SU-DHL-6 (cell line): Measurements from ENCODE around the gene SHISA9.

ENCODE experiments used
- H2AFZ ChIP-seq: fragments of 200-600 bp; sonication (generic); 2 replicates; pipeline ENCODE4 v1.6.1; 2014; ENCODE audit warnings: low read depth, mild to moderate bottlenecking, moderate library complexity, mixed read lengths, antibody characterized with exemption, low read length; ENCODE audit not compliant: severe bottlenecking
- H3F3A ChIP-seq: fragments of 200-600 bp; shearing (Covaris generic); 2 replicates; pipeline ENCODE4 v1.6.0; 2016; ENCODE audit warnings: antibody characterized with exemption, mild to moderate bottlenecking; ENCODE audit not compliant: insufficient read depth
- H3K27ac ChIP-seq: fragments of 200-600 bp; sonication (generic); 2 replicates; pipeline ENCODE4 v1.5.1; 2016; ENCODE audit warnings: low read depth, mild to moderate bottlenecking, low read length, moderate library complexity, mixed read lengths
- H3K27me3 ChIP-seq: fragments of 200-600 bp; sonication (generic), shearing (Covaris generic); 2 replicates; pipeline ENCODE4 v1.6.0; 2014; ENCODE audit warnings: mild to moderate bottlenecking, low read length
- H3K36me3 ChIP-seq: fragments of 200-600 bp; sonication (generic); 2 replicates; pipeline ENCODE4 v1.6.1; 2014; ENCODE audit warnings: mild to moderate bottlenecking, low read length, mixed read lengths
- H3K4me2 ChIP-seq: fragments of 300-600, 200-600 bp; shearing (Covaris generic), sonication (generic); 2 replicates; pipeline ENCODE4 v1.6.0; 2014; ENCODE audit warnings: low read length, low read depth, mild to moderate bottlenecking; ENCODE audit not compliant: poor library complexity, severe bottlenecking
- H3K4me3 ChIP-seq: fragments of 200-600 bp; sonication (generic); 2 replicates; pipeline ENCODE4 v1.5.1; 2014; ENCODE audit warnings: antibody characterized with exemption, low read length, mild to moderate bottlenecking, mixed read lengths; ENCODE audit not compliant: insufficient read depth, poor library complexity, severe bottlenecking
- H3K79me2 ChIP-seq: fragments of 200-600 bp; sonication (generic); 2 replicates; pipeline ENCODE4 v1.6.1; 2014; ENCODE audit warnings: mild to moderate bottlenecking, low read length, moderate library complexity; ENCODE audit not compliant: insufficient read depth
- H3K9ac ChIP-seq: fragments of 200-600 bp; sonication (generic); 2 replicates; pipeline ENCODE4 v1.7.0; 2014; ENCODE audit warnings: mild to moderate bottlenecking, low read length
- H3K9me2 ChIP-seq: fragments of 200-600 bp; sonication (generic); replicated peaks from 2 replicates; pipeline ENCODE4 v1.6.1; 2014; ENCODE audit warnings: low read length; ENCODE audit not compliant: insufficient read depth
- H3K9me3 ChIP-seq: fragments of 200-600 bp; sonication (generic); 2 replicates; pipeline ENCODE4 v1.6.1; 2014; ENCODE audit warnings: low read length, mixed read lengths; ENCODE audit not compliant: insufficient read depth
- H4K20me1 ChIP-seq: fragments of 200-600 bp; sonication (generic); 2 replicates; pipeline ENCODE4 v1.6.1; 2014; ENCODE audit warnings: low read depth, mild to moderate bottlenecking, antibody characterized with exemption, low read length, moderate library complexity, mixed read lengths
- EZH2phosphoT487 ChIP-seq: fragments of 200-600 bp; sonication (generic), shearing (Covaris generic); conservative IDR thresholded peaks from 2 replicates; pipeline ENCODE4 v1.6.1; 2018; ENCODE audit warnings: mild to moderate bottlenecking, antibody characterized with exemption, low read length, moderate library complexity, mixed read lengths
- TF ChIP-seq, protein P1 (sequence below): fragments of 200-600 bp; sonication (generic); IDR thresholded peaks from one replicate; pipeline ENCODE4 v1.5.1; 2017; ENCODE audit warnings: antibody characterized with exemption, mild to moderate bottlenecking, low read length, moderate library complexity; ENCODE audit not compliant: insufficient read depth, poor library complexity, severe bottlenecking

The SHISA9 gene

DNA sequence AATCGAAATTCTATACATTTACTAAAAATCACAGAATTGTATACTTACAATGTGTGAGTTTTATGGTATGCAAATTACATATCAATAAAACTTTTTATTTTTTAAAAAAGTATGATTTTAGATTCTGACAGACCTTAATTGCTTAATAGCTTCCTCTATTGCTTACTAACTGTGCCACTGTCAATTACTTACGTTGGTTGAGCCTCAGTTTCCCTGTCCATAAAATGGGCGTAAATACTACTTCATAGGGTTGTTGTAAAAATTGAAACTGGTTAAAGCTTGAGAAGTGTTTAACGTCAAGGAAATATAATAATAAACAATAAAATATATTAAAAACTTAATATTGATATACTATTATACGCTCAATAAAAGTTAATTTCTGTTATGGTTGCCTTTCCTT, 203.4 kb downstream of the SHISA9 start:
- Histone ChIP-seq H3K4me3 (no peak overlapping the region), H4K20me1 (no peaks in the 10 kb centered on the region), H3F3A (no peaks in the 10 kb centered on the region), H2AFZ (no peak overlapping the region), H3K9me2 (no peaks in the 10 kb centered on the region), H3K4me2 (no peak overlapping the region), H3K27ac (no peak overlapping the region), H3K9ac (no peak overlapping the region), H3K36me3 (no peaks in the 10 kb centered on the region), H3K9me3 (no peaks in the 10 kb centered on the region; the same call in 1 of the 2 replicates), H3K79me2 (no peaks in the 10 kb centered on the region), H3K27me3 (no peaks in the 10 kb centered on the region)
- TF ChIP-seq, protein P1, sequence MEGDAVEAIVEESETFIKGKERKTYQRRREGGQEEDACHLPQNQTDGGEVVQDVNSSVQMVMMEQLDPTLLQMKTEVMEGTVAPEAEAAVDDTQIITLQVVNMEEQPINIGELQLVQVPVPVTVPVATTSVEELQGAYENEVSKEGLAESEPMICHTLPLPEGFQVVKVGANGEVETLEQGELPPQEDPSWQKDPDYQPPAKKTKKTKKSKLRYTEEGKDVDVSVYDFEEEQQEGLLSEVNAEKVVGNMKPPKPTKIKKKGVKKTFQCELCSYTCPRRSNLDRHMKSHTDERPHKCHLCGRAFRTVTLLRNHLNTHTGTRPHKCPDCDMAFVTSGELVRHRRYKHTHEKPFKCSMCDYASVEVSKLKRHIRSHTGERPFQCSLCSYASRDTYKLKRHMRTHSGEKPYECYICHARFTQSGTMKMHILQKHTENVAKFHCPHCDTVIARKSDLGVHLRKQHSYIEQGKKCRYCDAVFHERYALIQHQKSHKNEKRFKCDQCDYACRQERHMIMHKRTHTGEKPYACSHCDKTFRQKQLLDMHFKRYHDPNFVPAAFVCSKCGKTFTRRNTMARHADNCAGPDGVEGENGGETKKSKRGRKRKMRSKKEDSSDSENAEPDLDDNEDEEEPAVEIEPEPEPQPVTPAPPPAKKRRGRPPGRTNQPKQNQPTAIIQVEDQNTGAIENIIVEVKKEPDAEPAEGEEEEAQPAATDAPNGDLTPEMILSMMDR: no peak
- no peak for TF ChIP-seq EZH2phosphoT487

DNA sequence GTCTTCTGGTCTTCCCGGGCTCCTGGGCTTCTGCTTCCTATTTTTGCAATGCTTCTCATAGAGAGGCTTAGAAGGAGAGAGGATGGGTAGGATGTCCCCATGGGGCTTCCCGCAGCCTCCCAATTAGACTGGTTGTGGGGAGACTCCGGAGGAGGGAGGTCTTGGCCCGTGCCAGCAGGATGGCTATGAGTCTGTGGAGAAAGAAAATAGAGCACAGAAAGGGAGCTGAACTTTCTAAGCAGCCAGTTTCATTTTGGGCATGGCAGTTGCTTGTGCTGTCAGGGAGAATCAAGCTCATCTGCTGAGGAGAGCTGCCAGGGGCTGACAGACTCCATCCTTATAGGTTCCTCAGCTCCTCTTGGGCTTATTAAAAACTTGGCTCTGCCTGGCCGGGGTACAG, 204.0 kb downstream of the SHISA9 start:
- Histone ChIP-seq H4K20me1 (no peaks in the 10 kb centered on the region), H2AFZ (no peak overlapping the region), H3K36me3 (no peaks in the 10 kb centered on the region), H3K79me2 (no peaks in the 10 kb centered on the region), H3K4me2 (no peak overlapping the region), H3F3A (no peaks in the 10 kb centered on the region), H3K9ac (no peak overlapping the region), H3K9me3 (no peaks in the 10 kb centered on the region; the same call in 1 of the 2 replicates), H3K9me2 (no peaks in the 10 kb centered on the region), H3K27ac (no peak overlapping the region), H3K27me3 (no peaks in the 10 kb centered on the region), H3K4me3 (no peak overlapping the region)
- TF ChIP-seq, protein P1: no peak
- no peak for TF ChIP-seq EZH2phosphoT487

DNA sequence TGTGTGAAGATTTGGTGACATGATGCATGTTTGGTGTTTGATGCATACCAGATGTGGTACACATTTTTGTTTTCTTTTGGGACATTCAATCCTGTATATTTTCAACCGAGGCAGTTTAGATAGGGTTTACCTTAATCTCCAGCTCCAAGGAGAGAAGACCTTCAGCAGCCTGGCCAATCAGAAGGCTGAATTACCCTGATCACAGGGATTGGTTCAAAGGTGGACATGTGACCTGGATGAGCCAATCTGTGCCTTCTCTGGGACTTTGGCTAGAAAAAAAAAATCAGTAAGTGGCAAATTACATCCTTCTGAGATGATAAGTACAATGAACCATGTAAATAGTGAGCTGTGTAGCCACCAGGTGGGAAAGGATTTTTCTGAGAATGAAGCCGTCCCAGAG, 205.1 kb downstream of the SHISA9 start:
- Histone ChIP-seq H4K20me1 (no peaks in the 10 kb centered on the region), H3K9me2 (no peaks in the 10 kb centered on the region), H3K27me3 (no peaks in the 10 kb centered on the region), H3K4me3 (no peak overlapping the region), H3K36me3 (no peaks in the 10 kb centered on the region), H3K9ac (no peak overlapping the region), H3K27ac (no peak overlapping the region), H2AFZ (no peak overlapping the region), H3K79me2 (no peaks in the 10 kb centered on the region), H3F3A (no peaks in the 10 kb centered on the region), H3K4me2 (no peak overlapping the region), H3K9me3 (no peaks in the 10 kb centered on the region; the same call in 1 of the 2 replicates)
- no peak for TF ChIP-seq EZH2phosphoT487
- TF ChIP-seq, protein P1: no peak
